K562 (cell line): Measurements from ENCODE around the gene SKAP2. TPM values are rescaled to one million over a fixed set of nuclear protein-coding genes. Genes with fewer than 3 reads are reported as not detected.

Experiments used
- ATAC-seq: fragments of 200-7000 bp; cut with Tn5 transposase; 3 replicates; pipeline ENCODE4 v1.9.1; 2020; ENCODE audit warnings: moderate library complexity
- BruUV-seq: library from RNA; stranded (reverse); fragments of 400-500 nt; replicated peaks from 2 replicates; lab custom pipeline; 2021; lab: Mats Ljungman, UMichigan
- CTCF ChIA-PET: fragments of 300-600 bp; formaldehyde crosslinking; extraction: SDS; loops from one replicate; lab custom pipeline; 2021; ENCODE audit warnings: low intra/inter-chr PET ratio; lab: Yijun Ruan, JAX
- POLR2A ChIA-PET: fragments of 300-600, 350-650 bp; sonication (Branson Sonifier 250); formaldehyde crosslinking; extraction: SDS; loops from one replicate; lab custom pipeline; 2021; ENCODE audit warnings: antibody characterized with exemption, inconsistent platforms; lab: Yijun Ruan, JAX
- DNase-seq, 4 experiments: peaks; one replicate each; pipeline versions ENCODE4 v3.0.0 to v3.0.0-alpha.2; 2011 to 2018; ENCODE audit warnings: low spot score in 3 of 4, mixed read lengths in 3 of 4; ENCODE audit errors: extremely low read depth in 1 of 4
- FAIRE-seq: peaks from 2 replicates; lab custom pipeline; 2011; peaks lifted over from hg19 to GRCh38; lab: Jason Lieb, UNC
- H2AFZ ChIP-seq: 2 replicates; pipeline ENCODE4 v1.6.0; 2011; ENCODE audit warnings: low read depth, low read length, control low read depth, inconsistent platforms
- H3K27ac ChIP-seq: fragments of 200-600 bp; 3 replicates; pipeline ENCODE4 v1.8.0; 2011; ENCODE audit warnings: low read depth, mild to moderate bottlenecking, control low read depth, inconsistent platforms, low read length, moderate library complexity, mixed read lengths; ENCODE audit errors: extremely low read depth
- H3K27me3 ChIP-seq, 2 experiments: fragments of 300-600 bp in 1 of 2; 2 replicates in 1 of 2; 3 replicates in 1 of 2; pipeline versions ENCODE4 v1.6.0 to v1.8.0; 2011; ENCODE audit warnings: inconsistent platforms in 2 of 2, low read length in 2 of 2, mild to moderate bottlenecking in 1 of 2, mixed read lengths in 1 of 2, moderate library complexity in 1 of 2; ENCODE audit not compliant: control insufficient read depth in 2 of 2, insufficient read depth in 2 of 2
- H3K36me3 ChIP-seq: fragments of 300-600 bp; 3 replicates; pipeline ENCODE4 v1.8.0; 2011; ENCODE audit warnings: mild to moderate bottlenecking, low read length, inconsistent platforms; ENCODE audit not compliant: control insufficient read depth, insufficient read depth
- H3K4me1 ChIP-seq, 2 experiments: fragments of 200-600 bp in 1 of 2; replicated peaks in 1 of 2; 2 replicates in 1 of 2; 3 replicates in 1 of 2; pipeline versions ENCODE4 v1.5.1 to v1.8.0; 2011; ENCODE audit warnings: inconsistent platforms in 2 of 2, low read length in 2 of 2, mild to moderate bottlenecking in 1 of 2, mixed read lengths in 1 of 2, moderate library complexity in 1 of 2; ENCODE audit not compliant: control insufficient read depth in 2 of 2, insufficient read depth in 2 of 2
- H3K4me2 ChIP-seq: 2 replicates; pipeline ENCODE4 v1.6.1; 2011; ENCODE audit warnings: low read length, control low read depth, inconsistent platforms, mixed read lengths; ENCODE audit not compliant: insufficient read depth
- H3K4me3 ChIP-seq: fragments of 200-600 bp; sonication (generic), shearing (Covaris generic); 2 replicates; pipeline ENCODE4 v1.5.1; 2016; ENCODE audit warnings: control low read depth, inconsistent platforms
- H3K79me2 ChIP-seq: fragments of 200-600 bp; 3 replicates; pipeline ENCODE4 v1.8.0; 2011; ENCODE audit warnings: low read length, inconsistent platforms; ENCODE audit not compliant: control insufficient read depth, insufficient read depth
- H3K9ac ChIP-seq, 2 experiments: 2 replicates each; pipeline versions ENCODE4 v1.6.0 to v1.6.1; 2011; ENCODE audit warnings: low read depth in 2 of 2, low read length in 2 of 2, control low read depth in 1 of 2, inconsistent platforms in 1 of 2, mild to moderate bottlenecking in 1 of 2, mixed read lengths in 1 of 2; ENCODE audit not compliant: insufficient read depth in 1 of 2
- H3K9me1 ChIP-seq: one replicate; pipeline ENCODE4 v1.6.0; 2011; ENCODE audit warnings: inconsistent platforms, mild to moderate bottlenecking, low read length, moderate library complexity; ENCODE audit not compliant: control insufficient read depth, insufficient read depth
- H3K9me3 ChIP-seq: replicated peaks from 2 replicates; pipeline ENCODE4 v1.5.1; 2011; ENCODE audit warnings: low read depth, low read length, inconsistent platforms; ENCODE audit not compliant: control insufficient read depth, insufficient read depth
- H4K20me1 ChIP-seq: replicated peaks from 2 replicates; pipeline ENCODE4 v1.6.1; 2011; ENCODE audit warnings: low read length, inconsistent platforms, mixed read lengths; ENCODE audit not compliant: control insufficient read depth, insufficient read depth
- EGR1 ChIP-seq: fragments of 450-650 bp; conservative IDR thresholded peaks from 2 replicates; pipeline ENCODE4 v1.6.1; 2017; ENCODE audit warnings: mild to moderate bottlenecking
- ELF4 ChIP-seq: fragments of 450-650 bp; formaldehyde crosslinking; IDR thresholded peaks from 2 replicates; pipeline ENCODE4 v1.4.0; 2022; ENCODE audit warnings: missing genetic modification characterization
- GTF2A2 ChIP-seq: IDR thresholded peaks from 2 replicates; pipeline ENCODE4 v1.6.1; 2016; ENCODE audit warnings: mild to moderate bottlenecking, missing genetic modification characterization, missing compliant biosample characterization
- MAFG ChIP-seq: fragments of 450-650 bp; conservative IDR thresholded peaks from 2 replicates; pipeline ENCODE4 v1.6.1; 2016; ENCODE audit warnings: missing genetic modification characterization, missing compliant biosample characterization
- RBM15 ChIP-seq: fragments of 200-400 bp; formaldehyde crosslinking; IDR thresholded peaks from 2 replicates; pipeline ENCODE4 v1.6.1; 2018; ENCODE audit warnings: mild to moderate bottlenecking, low read length, moderate library complexity; ENCODE audit not compliant: insufficient read depth
- TGIF2 ChIP-seq: sonication (generic); formaldehyde crosslinking; IDR thresholded peaks from 2 replicates; pipeline ENCODE4 v1.8.1; 2022; ENCODE audit warnings: mild to moderate bottlenecking, missing genetic modification reagents, moderate library complexity
- ZNF23 ChIP-seq: fragments of 250-450 bp; sonication (Bioruptor Pico); IDR thresholded peaks from 2 replicates; pipeline ENCODE4 v1.4.0; 2020; ENCODE audit warnings: mild to moderate bottlenecking
- ZNF79 ChIP-seq: fragments of 250-450 bp; sonication (Bioruptor Pico); IDR thresholded peaks from 2 replicates; pipeline ENCODE4 v1.4.0; 2020; ENCODE audit warnings: low read depth, mild to moderate bottlenecking, moderate library complexity
- WGBS: fragments of 100-300 bp; shearing (Covaris generic); methylation state at CpG from one replicate; pipeline ENCODE4 v1.1.6; 2016; ENCODE audit warnings: low coverage, mixed read lengths; ENCODE audit not compliant: insufficient coverage; ENCODE audit errors: missing lambda C conversion rate; 5-methylcytosine and 5-hydroxymethylcytosine counted together
- in situ Hi-C: fragments of 300-500 bp; cut with MboI; formaldehyde crosslinking; loops from 4 replicates; pipeline ENCODE4 v1.15.0; 2018; ENCODE audit warnings: inconsistent platforms, mixed read lengths
- intact Hi-C: fragments of 100-400 bp; cut with micrococcal nuclease; formaldehyde crosslinking; loops from 2 replicates; pipeline ENCODE4 v1.14.2; 2022
- polyA plus RNA-seq, 8 experiments: library from polyadenylated mRNA; depleted of rRNA in 4 of 8; stranded (reverse) in 5 of 8; unstranded in 3 of 8; fragments of >200 nt; fragmentation: Nextera tagmentation in 2 of 8; fragmentation: Illumina TruSeq in 1 of 8; extraction: Ambion mirVana in 2 of 8; extraction: Trizol in 1 of 8; gene quantifications; 2 replicates each; pipeline versions ENCODE4 v1.2.1 to v1.2.3, GENCODE V29; 2011 to 2014; ENCODE audit warnings: inconsistent platforms in 1 of 8, missing spikeins in 1 of 8
- total RNA-seq, 7 experiments: library from RNA; depleted of rRNA in 6 of 7; stranded (reverse); fragments of >200 nt in 6 of 7; fragmentation: Illumina TruSeq in 2 of 7; extraction: Trizol in 2 of 7; gene quantifications; 2 replicates each; pipeline versions ENCODE4 v1.2.1 to v1.2.3, GENCODE V29; 2011 to 2021; ENCODE audit warnings: low replicate concordance in 1 of 7
- TF ChIP-seq, protein P1 (sequence below): fragments of 450-650 bp; conservative IDR thresholded peaks from 2 replicates; pipeline ENCODE4 v1.6.1; 2016; ENCODE audit warnings: missing genetic modification characterization, low read depth, mild to moderate bottlenecking, control low read depth, missing compliant biosample characterization
- TF ChIP-seq, protein P2 (sequence below): fragments of 250-450 bp; sonication (Bioruptor Pico); IDR thresholded peaks from 2 replicates; pipeline ENCODE4 v1.8.0; 2021; ENCODE audit warnings: moderate library complexity, mild to moderate bottlenecking, inconsistent platforms

SKAP2 gene
- total and polyA plus RNA-seq, 9 of the 15 experiments (the other 6 are each of a cell fraction or from before 2014, with no cell fraction given) = 4.2 to 11.7 (median 8.3) TPM

DNA sequence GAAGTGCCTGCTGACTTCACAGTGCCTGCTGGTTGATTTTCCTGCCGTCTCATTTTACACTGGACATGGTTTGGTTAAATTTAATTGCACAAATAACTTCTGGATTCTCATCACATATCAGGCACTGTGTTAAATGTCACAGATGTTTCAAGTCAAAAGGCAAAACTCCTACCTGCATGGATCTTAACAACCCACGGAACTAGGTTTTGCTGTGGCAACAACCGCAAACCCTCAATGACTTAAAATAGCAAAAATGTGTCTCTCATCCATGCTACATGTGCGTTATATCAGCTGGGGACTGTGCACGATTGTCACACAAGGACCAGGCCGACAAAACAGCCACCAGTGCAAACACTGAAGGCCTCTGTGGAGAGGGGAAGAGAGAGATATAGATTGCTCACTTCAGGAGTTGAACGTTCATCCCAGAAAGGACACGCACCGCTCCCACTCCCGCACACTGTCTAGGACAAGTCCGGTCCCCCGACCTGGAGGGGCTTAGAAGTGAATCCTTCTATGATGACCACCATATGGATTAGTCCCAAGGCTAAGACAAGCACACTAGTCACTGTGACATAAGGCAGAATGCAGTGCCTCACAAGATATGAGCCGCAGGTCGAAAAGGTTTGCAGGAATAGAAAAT is 233.3 kb downstream of the SKAP2 start:
- POLR2A ChIA-PET = no interaction called here
- in situ Hi-C loops = no loop called here
- no peaks in the 10 kb centered on the region for H3K9me3 ChIP-seq
- H3K27me3 ChIP-seq = peaks cover 26 to 58% of the 10 kb centered on the region in 2 experiments
- no peak overlapping the region for H3K9ac ChIP-seq
- no peak overlapping the region for H2AFZ ChIP-seq
- H3K4me2 ChIP-seq = no peak overlapping the region
- H4K20me1 ChIP-seq = no peaks in the 10 kb centered on the region
- FAIRE-seq = no peak
- H3K79me2 ChIP-seq = no peaks in the 10 kb centered on the region
- CTCF ChIA-PET = no interaction called here
- no peak overlapping the region for H3K4me3 ChIP-seq
- no peak overlapping the region for H3K27ac ChIP-seq
- H3K9me1 ChIP-seq = no peaks in the 10 kb centered on the region
- BruUV-seq = no TSS peak
- peaks cover 3 to 4% of the 10 kb centered on the region in 2 experiments; a peak in 4 of 5 replicates for H3K4me1 ChIP-seq
- no peak for DNase-seq
- TF ChIP-seq, protein P1, sequence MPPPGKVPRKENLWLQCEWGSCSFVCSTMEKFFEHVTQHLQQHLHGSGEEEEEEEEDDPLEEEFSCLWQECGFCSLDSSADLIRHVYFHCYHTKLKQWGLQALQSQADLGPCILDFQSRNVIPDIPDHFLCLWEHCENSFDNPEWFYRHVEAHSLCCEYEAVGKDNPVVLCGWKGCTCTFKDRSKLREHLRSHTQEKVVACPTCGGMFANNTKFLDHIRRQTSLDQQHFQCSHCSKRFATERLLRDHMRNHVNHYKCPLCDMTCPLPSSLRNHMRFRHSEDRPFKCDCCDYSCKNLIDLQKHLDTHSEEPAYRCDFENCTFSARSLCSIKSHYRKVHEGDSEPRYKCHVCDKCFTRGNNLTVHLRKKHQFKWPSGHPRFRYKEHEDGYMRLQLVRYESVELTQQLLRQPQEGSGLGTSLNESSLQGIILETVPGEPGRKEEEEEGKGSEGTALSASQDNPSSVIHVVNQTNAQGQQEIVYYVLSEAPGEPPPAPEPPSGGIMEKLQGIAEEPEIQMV (tag) = no peak
- no peak for TF ChIP-seq RBM15
- TF ChIP-seq ZNF23 (CRISPR knock-in tag) = no peak
- TF ChIP-seq, protein P2, sequence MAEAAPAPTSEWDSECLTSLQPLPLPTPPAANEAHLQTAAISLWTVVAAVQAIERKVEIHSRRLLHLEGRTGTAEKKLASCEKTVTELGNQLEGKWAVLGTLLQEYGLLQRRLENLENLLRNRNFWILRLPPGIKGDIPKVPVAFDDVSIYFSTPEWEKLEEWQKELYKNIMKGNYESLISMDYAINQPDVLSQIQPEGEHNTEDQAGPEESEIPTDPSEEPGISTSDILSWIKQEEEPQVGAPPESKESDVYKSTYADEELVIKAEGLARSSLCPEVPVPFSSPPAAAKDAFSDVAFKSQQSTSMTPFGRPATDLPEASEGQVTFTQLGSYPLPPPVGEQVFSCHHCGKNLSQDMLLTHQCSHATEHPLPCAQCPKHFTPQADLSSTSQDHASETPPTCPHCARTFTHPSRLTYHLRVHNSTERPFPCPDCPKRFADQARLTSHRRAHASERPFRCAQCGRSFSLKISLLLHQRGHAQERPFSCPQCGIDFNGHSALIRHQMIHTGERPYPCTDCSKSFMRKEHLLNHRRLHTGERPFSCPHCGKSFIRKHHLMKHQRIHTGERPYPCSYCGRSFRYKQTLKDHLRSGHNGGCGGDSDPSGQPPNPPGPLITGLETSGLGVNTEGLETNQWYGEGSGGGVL = no peak
- TF ChIP-seq TGIF2 = no peak
- TF ChIP-seq ELF4 = no peak
- no peak for TF ChIP-seq MAFG
- no peak for TF ChIP-seq GTF2A2 (tag)
- TF ChIP-seq ZNF79 (CRISPR knock-in tag) = no peak
- no peak for TF ChIP-seq EGR1
- no peaks in the 10 kb centered on the region for H3K36me3 ChIP-seq
- no peak for ATAC-seq
- 4% methylated on average over 14 of the region's 14 CpGs for WGBS
- intact Hi-C loops = no loop called here
